ENCODE results near the gene ZCCHC3. TPM values are rescaled to one million over a fixed set of nuclear protein-coding genes. Genes with fewer than 3 reads are reported as not detected.

ZCCHC3 gene
- total and polyA plus RNA-seq, 8 donors: 6.2 to 59.1 (median 13.4) TPM

GRCh38 chr20:257419-257818 lies 40.0 kb upstream of the ZCCHC3 start, which contains the start of gene DEFB132:
Gene DEFB132 (plus strand): TSS chr20:257724. CDS start chr20:257779, 55 bp downstream.
- 33 to 62% (median 38%) methylated on average over 7 of the region's 7 CpGs for WGBS, 5 donors
- DNase-seq: no peak
- no peak within 1 kb of the TSS for H3K27ac ChIP-seq
- no peak for TF ChIP-seq POLR2A (IDR thresholded peaks at IDR 0.05)
- no peak for TF ChIP-seq EP300 (IDR thresholded peaks at IDR 0.05)
- no peaks in the 10 kb centered on the region for H3K4me1 ChIP-seq
- intact Hi-C loops (cut with DNase I; ENCODE audit: low total_unique reads): no loop called here
- no peaks in the 10 kb centered on the region for H3K9me3 ChIP-seq
- peaks cover 0 to 5% (median 0%) of the 10 kb centered on the region in 3 donors for H3K27me3 ChIP-seq
- no peak within 1 kb of the TSS for H3K4me3 ChIP-seq
- H3K36me3 ChIP-seq: no peaks in the 10 kb centered on the region

- H3K4me1 ChIP-seq: no peaks in the 10 kb centered on the region
- H3K36me3 ChIP-seq: no peaks in the 10 kb centered on the region
- H3K4me3 ChIP-seq: no peak overlapping the region
- H3K27ac ChIP-seq: no peak overlapping the region
- WGBS, 5 donors: 48 to 64% (median 61%) methylated on average over 4 of the region's 4 CpGs
- peaks cover 0 to 6% (median 0%) of the 10 kb centered on the region in 3 donors for H3K27me3 ChIP-seq
- no peaks in the 10 kb centered on the region for H3K9me3 ChIP-seq
- DNase-seq: no peak
- TF ChIP-seq POLR2A (IDR thresholded peaks at IDR 0.05): no peak
- no peak for TF ChIP-seq EP300 (IDR thresholded peaks at IDR 0.05)
- TF ChIP-seq POLR2AphosphoS5 (IDR thresholded peaks at IDR 0.05): no peak
- TF ChIP-seq CTCF (IDR thresholded peaks at IDR 0.05): no peak
- intact Hi-C loops (cut with DNase I; ENCODE audit: low total_unique reads): no loop called here
Observed at GRCh38 chr20:258269-258858, 39.0 kb upstream of the ZCCHC3 start.

- Histone ChIP-seq H3K27me3 (peaks cover 0 to 12% (median 0%) of the 10 kb centered on the region in 3 donors), H3K4me3 (no peak overlapping the region), H3K9me3 (no peaks in the 10 kb centered on the region), H3K27ac (no peak overlapping the region), H3K4me1 (no peaks in the 10 kb centered on the region), H3K36me3 (no peaks in the 10 kb centered on the region)
- DNase-seq: peak in 1 of 2 donors; percentile 34
- intact Hi-C loops (cut with DNase I; ENCODE audit: low total_unique reads): no loop called here
- WGBS, 5 donors: 42 to 55% (median 48%) methylated on average over 8 of the region's 8 CpGs
- TF ChIP-seq POLR2AphosphoS5 (IDR thresholded peaks at IDR 0.05) (no peak), POLR2A (IDR thresholded peaks at IDR 0.05) (no peak), EP300 (IDR thresholded peaks at IDR 0.05) (no peak), CTCF (IDR thresholded peaks at IDR 0.05) (no peak)
Observed at GRCh38 chr20:258963-259362, 38.4 kb upstream of the ZCCHC3 start.

- WGBS, 5 donors: 46 to 80% (median 56%) methylated on average over 2 of the region's 2 CpGs
- H3K9me3 ChIP-seq: no peaks in the 10 kb centered on the region
- H3K36me3 ChIP-seq: no peaks in the 10 kb centered on the region
- intact Hi-C loops (cut with DNase I; ENCODE audit: low total_unique reads): no loop called here
- H3K4me1 ChIP-seq: no peaks in the 10 kb centered on the region
- TF ChIP-seq EP300 (IDR thresholded peaks at IDR 0.05) (no peak), POLR2AphosphoS5 (IDR thresholded peaks at IDR 0.05) (no peak), CTCF (IDR thresholded peaks at IDR 0.05) (no peak), POLR2A (IDR thresholded peaks at IDR 0.05) (no peak)
- H3K27me3 ChIP-seq: peaks cover 0 to 13% (median 0%) of the 10 kb centered on the region in 3 donors
- no peak overlapping the region for H3K27ac ChIP-seq
- no peak for DNase-seq
- H3K4me3 ChIP-seq: no peak overlapping the region
Observed at GRCh38 chr20:259981-260380, 37.4 kb upstream of the ZCCHC3 start.

GRCh38 chr20:263701-264100 lies 33.7 kb upstream of the ZCCHC3 start:
- Histone ChIP-seq H3K27ac (no peak overlapping the region), H3K4me1 (peaks cover 4 to 14% (median 10%) of the 10 kb centered on the region in 4 donors), H3K27me3 (peaks cover 0 to 13% (median 0%) of the 10 kb centered on the region in 3 donors), H3K9me3 (no peaks in the 10 kb centered on the region), H3K4me3 (no peak overlapping the region), H3K36me3 (no peaks in the 10 kb centered on the region)
- 70 to 82% (median 78%) methylated on average over 3 to 13 of the region's 13 CpGs for WGBS, 5 donors
- intact Hi-C loops (cut with DNase I; ENCODE audit: low total_unique reads): no loop called here
- DNase-seq: no peak
- TF ChIP-seq POLR2AphosphoS5 (IDR thresholded peaks at IDR 0.05) (no peak), POLR2A (IDR thresholded peaks at IDR 0.05) (no peak), EP300 (IDR thresholded peaks at IDR 0.05) (no peak), CTCF (IDR thresholded peaks at IDR 0.05) (no peak)

Measured in stomach (tissue), 9 donors.